ENCODE data around the gene HMGCS1. TPM values are rescaled to one million over a fixed set of nuclear protein-coding genes. Genes with fewer than 3 reads are reported as not detected.

The HMGCS1 gene
- total and polyA plus RNA-seq, 12 donors: 15.4 to 1,290 (median 39.4) TPM

DNA sequence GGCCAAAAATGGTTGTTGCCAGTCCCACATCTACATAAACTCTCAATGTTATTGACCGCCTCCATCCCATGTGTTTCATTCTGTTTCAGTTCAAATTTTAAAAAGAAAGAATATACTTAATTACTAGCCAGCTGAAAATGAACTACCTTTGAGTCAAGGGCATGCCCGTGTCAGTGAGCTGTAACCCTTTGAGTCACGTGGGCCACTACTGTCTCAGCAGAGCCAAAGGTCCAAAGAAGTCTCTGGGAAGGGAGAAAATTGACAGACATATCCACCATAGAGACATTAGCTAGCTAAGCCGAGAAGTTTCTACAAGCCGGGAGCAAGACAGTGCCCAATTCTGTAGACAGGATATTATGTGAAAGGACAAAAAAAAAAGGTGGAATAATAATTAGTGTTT, 61.5 kb downstream of the HMGCS1 start:
- no peak overlapping the region for H3K27ac ChIP-seq
- H3K9me3 ChIP-seq (replicated peaks in 1 of 3): no peaks in the 10 kb centered on the region
- H3K4me1 ChIP-seq (replicated peaks in 1 of 2): no peaks in the 10 kb centered on the region
- no peaks in the 10 kb centered on the region for H3K27me3 ChIP-seq
- no peak for TF ChIP-seq POLR2A (IDR thresholded peaks at IDR 0.05)
- TF ChIP-seq, protein P1, sequence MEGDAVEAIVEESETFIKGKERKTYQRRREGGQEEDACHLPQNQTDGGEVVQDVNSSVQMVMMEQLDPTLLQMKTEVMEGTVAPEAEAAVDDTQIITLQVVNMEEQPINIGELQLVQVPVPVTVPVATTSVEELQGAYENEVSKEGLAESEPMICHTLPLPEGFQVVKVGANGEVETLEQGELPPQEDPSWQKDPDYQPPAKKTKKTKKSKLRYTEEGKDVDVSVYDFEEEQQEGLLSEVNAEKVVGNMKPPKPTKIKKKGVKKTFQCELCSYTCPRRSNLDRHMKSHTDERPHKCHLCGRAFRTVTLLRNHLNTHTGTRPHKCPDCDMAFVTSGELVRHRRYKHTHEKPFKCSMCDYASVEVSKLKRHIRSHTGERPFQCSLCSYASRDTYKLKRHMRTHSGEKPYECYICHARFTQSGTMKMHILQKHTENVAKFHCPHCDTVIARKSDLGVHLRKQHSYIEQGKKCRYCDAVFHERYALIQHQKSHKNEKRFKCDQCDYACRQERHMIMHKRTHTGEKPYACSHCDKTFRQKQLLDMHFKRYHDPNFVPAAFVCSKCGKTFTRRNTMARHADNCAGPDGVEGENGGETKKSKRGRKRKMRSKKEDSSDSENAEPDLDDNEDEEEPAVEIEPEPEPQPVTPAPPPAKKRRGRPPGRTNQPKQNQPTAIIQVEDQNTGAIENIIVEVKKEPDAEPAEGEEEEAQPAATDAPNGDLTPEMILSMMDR (IDR thresholded peaks at IDR 0.05): no peak
- DNase-seq: no peak
- intact Hi-C loops (cut with DNase I): no loop called here
- 73 to 82% (median 77%) methylated on average over 5 of the region's 5 CpGs for WGBS, 4 donors
- no peaks in the 10 kb centered on the region for H3K36me3 ChIP-seq (replicated peaks in 1 of 2)
- no peak overlapping the region for H3K4me3 ChIP-seq

DNA sequence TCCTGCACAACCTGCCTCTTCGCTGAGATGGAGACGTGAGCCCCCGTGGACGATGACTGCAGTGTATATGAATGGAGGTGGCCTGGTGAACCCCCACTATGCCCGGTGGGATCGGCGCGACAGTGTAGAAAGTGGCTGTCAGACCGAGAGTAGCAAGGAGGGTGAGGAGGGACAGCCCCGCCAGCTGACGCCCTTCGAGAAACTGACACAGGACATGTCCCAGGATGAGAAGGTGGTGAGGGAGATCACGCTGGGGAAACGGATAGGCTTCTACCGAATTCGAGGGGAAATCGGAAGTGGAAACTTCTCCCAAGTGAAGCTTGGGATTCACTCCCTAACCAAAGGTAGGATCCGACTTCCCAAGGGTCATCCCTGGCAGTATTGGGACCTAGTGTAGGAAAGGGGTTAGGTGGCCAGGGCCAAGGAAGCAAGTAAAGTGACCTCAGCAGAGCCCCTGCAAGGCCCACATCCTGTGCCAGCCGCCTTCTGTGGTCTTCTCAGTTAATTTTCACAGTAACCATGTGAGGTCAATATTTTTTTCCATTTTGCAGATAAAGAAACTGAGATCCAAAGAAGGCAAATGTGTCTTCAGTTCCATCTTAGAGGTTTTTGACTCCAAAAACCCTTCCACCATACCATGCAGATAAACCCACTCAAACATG, 67.4 kb downstream of the HMGCS1 start:
- no peaks in the 10 kb centered on the region for H3K4me1 ChIP-seq (replicated peaks in 1 of 2)
- TF ChIP-seq POLR2A (IDR thresholded peaks at IDR 0.05): no peak
- TF ChIP-seq, protein P1 (IDR thresholded peaks at IDR 0.05): no peak
- no peaks in the 10 kb centered on the region for H3K36me3 ChIP-seq (replicated peaks in 1 of 2)
- no peaks in the 10 kb centered on the region for H3K27me3 ChIP-seq
- 91 to 94% (median 92%) methylated on average over 16 to 19 of the region's 19 CpGs for WGBS, 4 donors
- H3K27ac ChIP-seq: no peak overlapping the region
- H3K9me3 ChIP-seq (replicated peaks in 1 of 3): no peaks in the 10 kb centered on the region
- no peak for DNase-seq
- H3K4me3 ChIP-seq: no peak overlapping the region
- intact Hi-C loops (cut with DNase I): no loop called here

DNA sequence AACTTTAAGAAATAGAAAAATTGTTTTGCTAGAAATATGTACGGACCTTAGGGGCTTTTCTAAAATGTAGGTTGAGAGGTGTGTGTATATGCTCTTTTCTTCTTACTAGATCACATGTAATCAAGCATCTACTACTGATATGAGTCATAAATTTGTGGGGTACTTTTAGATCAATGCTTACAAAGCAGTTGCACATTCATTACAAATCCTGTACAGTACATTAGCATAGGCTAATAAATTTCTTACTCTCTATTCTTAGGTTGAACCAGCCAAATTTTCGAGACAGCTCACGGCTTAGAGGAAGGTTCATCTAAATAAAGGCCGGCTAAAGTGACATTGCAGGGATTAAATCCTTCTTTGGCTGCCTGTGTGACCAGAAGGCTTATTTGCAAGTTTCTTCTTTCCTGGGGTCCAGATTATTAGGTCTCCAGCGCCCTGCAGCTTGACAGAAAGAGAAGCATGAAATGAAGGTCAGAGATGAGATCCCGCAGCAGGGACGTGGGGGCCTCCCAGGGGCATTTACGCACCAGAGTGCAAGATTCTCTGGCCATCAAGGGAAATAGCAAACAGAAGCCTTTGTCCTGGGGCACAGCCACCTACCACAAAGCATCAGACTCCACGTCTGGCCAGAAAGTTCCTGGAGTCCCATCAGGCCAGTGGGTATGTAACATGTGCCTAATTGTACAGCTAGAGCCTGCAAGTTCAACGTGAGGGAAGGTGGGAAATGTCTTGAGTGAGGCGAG, 68.2 kb downstream of the HMGCS1 start:
- no peaks in the 10 kb centered on the region for H3K9me3 ChIP-seq (replicated peaks in 1 of 3)
- TF ChIP-seq, protein P1 (IDR thresholded peaks at IDR 0.05): no peak
- TF ChIP-seq POLR2A (IDR thresholded peaks at IDR 0.05): no peak
- no peaks in the 10 kb centered on the region for H3K27me3 ChIP-seq
- no peak for DNase-seq
- no peaks in the 10 kb centered on the region for H3K36me3 ChIP-seq (replicated peaks in 1 of 2)
- H3K4me1 ChIP-seq (replicated peaks in 1 of 2): no peaks in the 10 kb centered on the region
- intact Hi-C loops (cut with DNase I): no loop called here
- WGBS, 4 donors: 74 to 89% (median 77%) methylated on average over 10 to 11 of the region's 11 CpGs
- no peak overlapping the region for H3K27ac ChIP-seq
- H3K4me3 ChIP-seq: no peak overlapping the region

DNA sequence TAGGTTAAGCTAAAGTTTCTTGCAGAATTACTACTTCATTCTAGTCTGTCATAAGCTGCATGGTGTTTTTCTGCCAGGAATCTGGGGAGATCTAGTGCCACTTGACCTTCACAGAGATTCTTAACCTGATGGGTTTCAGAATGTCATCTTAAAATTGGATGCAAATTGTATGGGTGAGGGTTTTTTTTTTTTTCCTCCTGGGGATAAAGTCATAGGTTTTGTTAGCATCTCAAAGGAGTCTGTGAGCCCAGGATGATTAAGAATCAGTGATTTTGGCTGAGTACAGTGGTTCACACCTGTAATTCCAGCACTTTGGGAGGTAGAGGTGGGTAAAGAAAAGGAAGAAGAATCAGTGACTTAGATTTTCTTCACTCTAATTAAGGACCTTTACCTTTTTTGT, 69.9 kb downstream of the HMGCS1 start:
- TF ChIP-seq POLR2A (IDR thresholded peaks at IDR 0.05): no peak
- TF ChIP-seq, protein P1 (IDR thresholded peaks at IDR 0.05): no peak
- DNase-seq: no peak
- no peaks in the 10 kb centered on the region for H3K4me1 ChIP-seq (replicated peaks in 1 of 2)
- H3K27ac ChIP-seq: no peak overlapping the region
- no peaks in the 10 kb centered on the region for H3K36me3 ChIP-seq (replicated peaks in 1 of 2)
- intact Hi-C loops (cut with DNase I): no loop called here
- no peaks in the 10 kb centered on the region for H3K27me3 ChIP-seq
- H3K9me3 ChIP-seq (replicated peaks in 1 of 3): no peaks in the 10 kb centered on the region
- H3K4me3 ChIP-seq: no peak overlapping the region

All from adrenal gland (tissue), 12 donors.